Cerebellar cortex (tissue), 1 donor: ENCODE results near the gene MAPK12.
A peak's percentile ranks its signal among the peaks of the same experiment; 100 is the strongest.

Source experiments
- DNase-seq: peaks from one replicate; pipeline ENCODE4 v3.0.0-alpha.2; 2015; ENCODE audit warnings: low spot score

MAPK12 gene

GRCh38 chr22:50267591-50268390, 6.3 kb upstream of the MAPK12 start:
- peak; percentile 66 for DNase-seq

DNA sequence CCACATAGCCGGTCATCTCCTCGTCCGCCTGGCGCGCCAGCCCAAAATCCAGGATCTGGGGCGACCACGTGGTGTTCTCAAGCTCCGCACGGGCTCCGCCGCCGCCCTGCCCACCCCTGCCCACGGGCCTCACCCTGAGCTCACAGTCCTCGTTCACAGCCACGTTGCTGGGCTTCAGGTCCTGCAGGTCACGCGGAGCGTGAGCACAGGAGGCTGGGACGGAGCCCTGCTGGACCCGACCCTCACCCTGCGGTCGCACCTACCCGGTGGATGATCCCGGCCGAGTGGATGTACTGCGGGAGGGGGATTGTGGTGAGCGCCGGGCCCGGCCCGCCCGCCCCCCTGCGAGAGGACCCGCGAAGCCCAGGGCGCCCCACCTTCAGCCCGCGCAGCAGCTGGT, 5.5 kb upstream of the MAPK12 start:
- DNase-seq = no peak

- no peak for DNase-seq
Observed at GRCh38 chr22:50264946-50265669, 3.6 kb upstream of the MAPK12 start.

DNA sequence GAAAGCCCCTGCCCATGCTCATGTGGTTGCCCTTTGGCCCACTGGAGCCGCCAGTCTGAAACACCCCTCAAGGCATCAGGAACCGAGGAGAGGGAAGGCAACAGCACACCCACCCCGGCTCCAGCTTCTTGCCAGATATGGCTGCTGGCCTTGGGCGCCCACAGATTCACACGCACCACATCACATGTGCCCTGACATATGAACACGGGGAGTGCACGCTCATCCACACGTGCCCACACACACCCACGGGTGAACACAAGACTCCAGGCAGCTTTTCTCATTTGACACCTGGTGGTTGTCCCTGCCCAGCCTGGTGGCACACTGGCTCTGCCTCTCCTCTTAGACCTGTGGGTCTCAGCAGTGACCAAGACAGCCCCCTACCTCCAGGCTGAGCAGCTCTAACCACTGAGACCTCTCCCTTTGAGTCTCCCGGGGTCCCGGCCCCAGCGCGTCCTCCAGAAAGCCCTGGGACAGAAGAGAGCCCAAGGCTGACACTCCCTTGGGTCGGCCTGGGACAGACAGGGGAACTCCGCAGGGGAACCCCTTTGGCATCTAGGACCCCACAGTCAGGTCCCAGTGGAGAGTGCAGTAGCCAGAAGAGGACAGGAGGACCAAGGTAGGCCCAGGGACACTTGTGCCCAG, 2.7 kb upstream of the MAPK12 start:
- DNase-seq = no peak

DNA sequence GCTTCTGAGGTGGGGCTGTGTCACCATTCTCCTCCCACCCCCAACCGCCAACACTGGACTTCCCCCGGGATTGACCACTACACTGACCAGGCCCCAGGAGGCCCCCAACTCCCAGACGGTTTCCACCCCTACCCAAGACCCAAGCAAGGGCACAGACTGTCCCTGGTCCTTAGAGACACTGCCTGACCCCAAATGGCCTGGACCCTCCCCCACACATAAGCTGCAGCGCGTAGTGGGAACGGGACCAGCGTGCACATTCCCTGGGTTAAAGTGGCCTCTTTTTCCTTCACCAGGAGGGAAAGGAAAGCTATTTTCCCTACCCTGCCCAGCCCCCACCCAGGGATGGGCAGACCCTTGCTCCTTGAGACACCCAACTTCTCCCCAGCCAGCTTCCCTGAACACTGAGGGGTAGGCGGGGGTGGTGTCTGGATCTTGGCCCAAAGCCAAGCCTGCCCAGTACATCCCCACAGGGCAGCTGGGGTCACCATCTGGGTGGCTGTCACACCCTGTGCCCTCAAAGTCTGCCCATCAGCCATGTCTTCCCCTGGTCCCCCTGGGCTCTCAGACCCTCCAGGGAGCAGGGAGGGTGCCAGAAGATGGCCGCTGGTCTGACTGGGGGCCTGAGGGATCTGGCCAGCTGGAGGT, 1.6 kb upstream of the MAPK12 start:
- DNase-seq = no peak

DNA sequence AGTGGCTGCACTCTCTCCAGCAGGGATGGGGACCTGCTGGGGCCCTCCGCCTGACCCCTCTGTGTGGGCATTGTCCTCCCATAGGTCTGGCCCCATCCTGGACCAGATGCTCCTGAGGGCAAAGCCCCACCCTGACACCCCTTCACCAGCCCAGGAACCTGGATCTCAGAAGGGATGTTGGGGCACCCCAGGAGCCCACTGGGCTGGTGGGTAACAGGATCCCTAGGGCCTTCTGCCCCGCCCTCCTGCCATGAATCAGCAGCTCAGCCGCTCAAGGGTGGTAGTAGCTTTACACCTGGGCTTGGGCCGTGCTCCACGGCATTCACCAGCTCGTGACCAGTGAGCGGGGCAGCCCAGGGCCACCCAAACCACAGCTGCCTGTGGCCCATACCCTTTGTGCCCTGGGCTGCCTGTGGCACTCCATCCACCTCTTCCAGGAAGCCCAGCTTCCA, 1.0 kb upstream of the MAPK12 start:
- DNase-seq = no peak

GRCh38 chr22:50260801-50261614, 475 bp downstream of the MAPK12 start:
- peak; percentile 66 for DNase-seq

DNA sequence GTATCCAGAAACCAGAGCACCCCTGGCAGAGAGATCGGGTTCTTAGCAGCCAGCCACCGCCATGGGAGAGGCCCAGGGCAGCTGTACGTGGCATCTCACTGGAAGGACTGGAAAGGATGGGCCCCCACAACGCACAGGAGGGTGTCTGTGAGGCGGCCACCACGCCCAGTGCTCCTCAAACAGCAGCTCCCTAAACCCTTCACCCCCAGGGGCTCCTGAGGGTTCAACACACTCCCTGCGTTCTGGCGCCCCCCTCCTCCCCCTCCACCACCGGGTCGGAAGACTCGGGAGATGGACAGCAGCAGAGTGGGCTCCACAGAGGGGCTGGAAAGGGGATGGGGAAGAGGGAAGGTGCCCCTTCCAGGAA, 1.1 kb downstream of the MAPK12 start:
- no peak for DNase-seq

GRCh38 chr22:50259302-50259701, 2.2 kb downstream of the MAPK12 start:
- DNase-seq = no peak

- DNase-seq = peak; percentile 57
Observed at GRCh38 chr22:50258361-50259292, 2.9 kb downstream of the MAPK12 start.

- no peak for DNase-seq
Observed at GRCh38 chr22:50257451-50258360, 3.8 kb downstream of the MAPK12 start.

- DNase-seq = no peak
Observed at GRCh38 chr22:50257041-50257440, 4.4 kb downstream of the MAPK12 start.

DNA sequence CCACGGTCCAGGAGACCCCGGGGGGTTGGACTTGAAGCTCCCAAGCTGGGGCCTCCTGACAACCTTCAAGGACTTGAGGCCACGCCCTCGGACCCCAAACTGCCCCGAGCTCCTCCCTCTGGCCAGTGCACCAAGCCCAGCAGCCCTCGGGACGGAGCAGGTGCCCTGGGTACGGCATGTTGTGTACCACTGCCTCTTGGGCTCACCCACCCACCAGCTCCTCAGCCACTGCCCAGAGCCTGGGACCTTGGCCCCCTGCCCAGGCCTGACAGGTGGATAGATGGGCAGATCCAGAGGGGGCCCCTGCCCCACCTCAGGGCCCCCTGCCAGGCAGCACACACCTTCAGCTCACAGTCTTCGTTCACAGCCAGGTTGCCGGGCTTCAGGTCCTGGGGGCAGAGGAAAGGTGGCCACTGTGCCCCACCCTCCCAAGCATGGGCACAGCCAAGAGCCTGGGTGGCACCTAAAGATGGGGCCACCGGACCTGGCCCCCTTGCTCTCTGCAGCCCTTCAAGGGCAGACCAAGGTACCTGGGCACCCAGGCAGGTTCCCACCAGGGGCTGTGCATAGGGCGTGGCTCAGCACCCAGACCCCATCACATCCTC, 5.1 kb downstream of the MAPK12 start:
- no peak for DNase-seq

DNA sequence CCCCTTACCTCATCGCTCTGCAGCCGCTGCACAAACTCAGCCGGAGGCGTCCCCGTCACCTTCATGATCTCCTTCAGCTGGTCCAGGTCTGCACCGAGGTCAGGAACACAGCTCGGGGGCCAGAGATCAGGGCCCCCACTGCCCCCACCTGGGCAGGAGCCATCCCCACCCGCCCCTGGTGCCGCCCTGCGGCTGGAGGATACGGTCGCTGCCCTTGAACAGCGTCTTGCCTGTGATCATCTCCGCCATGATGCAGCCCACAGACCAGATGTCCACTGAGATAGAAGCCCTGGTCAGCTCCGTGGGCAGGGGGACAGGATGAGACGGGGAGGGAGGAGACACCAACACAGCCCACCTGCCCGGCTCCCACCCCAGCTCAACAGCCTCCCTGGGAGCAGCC, 5.9 kb downstream of the MAPK12 start:
- DNase-seq = no peak

GRCh38 chr22:50255099-50255498, 6.4 kb downstream of the MAPK12 start:
- DNase-seq = no peak

- no peak for DNase-seq
Observed at GRCh38 chr22:50253941-50254340, 7.5 kb downstream of the MAPK12 start.

- no peak for DNase-seq
Observed at GRCh38 chr22:50253046-50253915, 8.2 kb downstream of the MAPK12 start.
